Hepatocyte (in vitro differentiated cells): Measurements from ENCODE around the gene SGPP2. TPM values are rescaled to one million over a fixed set of nuclear protein-coding genes. Genes with fewer than 3 reads are reported as not detected.

ENCODE experiments used
- DNase-seq: peaks from one replicate; pipeline ENCODE4 v3.0.0-alpha.2; 2016; ENCODE audit warnings: low spot score
- H2AFZ ChIP-seq: fragments of 200-600 bp; sonication (generic); 2 replicates; pipeline ENCODE4 v1.6.0; 2016; ENCODE audit warnings: antibody characterized with exemption, mild to moderate bottlenecking
- H3K27ac ChIP-seq: fragments of 200-600 bp; sonication (generic); 2 replicates; pipeline ENCODE4 v1.5.1; 2016; ENCODE audit warnings: mild to moderate bottlenecking
- H3K27me3 ChIP-seq: fragments of 200-600 bp; sonication (generic); 2 replicates; pipeline ENCODE4 v1.6.1; 2016
- H3K36me3 ChIP-seq: fragments of 200-600 bp; sonication (generic); replicated peaks from 2 replicates; pipeline ENCODE4 v1.5.1; 2016; ENCODE audit warnings: low read depth; ENCODE audit not compliant: insufficient read depth
- H3K4me1 ChIP-seq: fragments of 200-600 bp; sonication (generic); 2 replicates; pipeline ENCODE4 v1.5.1; 2016; ENCODE audit warnings: mild to moderate bottlenecking, moderate library complexity; ENCODE audit not compliant: insufficient read depth
- H3K4me2 ChIP-seq: fragments of 200-600 bp; sonication (generic); 2 replicates; pipeline ENCODE4 v1.6.0; 2016
- H3K4me3 ChIP-seq: fragments of 200-600 bp; sonication (generic); 2 replicates; pipeline ENCODE4 v1.5.1; 2016; ENCODE audit warnings: mild to moderate bottlenecking
- H3K79me2 ChIP-seq: fragments of 200-600 bp; sonication (generic); 2 replicates; pipeline ENCODE4 v1.6.0; 2017; ENCODE audit warnings: mild to moderate bottlenecking
- H3K9me2 ChIP-seq: fragments of 200-600 bp; sonication (generic); replicated peaks from 2 replicates; pipeline ENCODE4 v1.6.0; 2017; ENCODE audit warnings: mild to moderate bottlenecking; ENCODE audit not compliant: insufficient read depth
- H3K9me3 ChIP-seq: fragments of 200-600 bp; sonication (generic); 2 replicates; pipeline ENCODE4 v1.5.1; 2016; ENCODE audit warnings: low read depth, mild to moderate bottlenecking
- H4K20me1 ChIP-seq: fragments of 200-600 bp; sonication (generic); 2 replicates; pipeline ENCODE4 v1.6.0; 2016; ENCODE audit warnings: mild to moderate bottlenecking; ENCODE audit not compliant: insufficient read depth, poor library complexity, severe bottlenecking
- EZH2 ChIP-seq: fragments of 200-600 bp; sonication (generic); IDR thresholded peaks from 2 replicates; pipeline ENCODE4 v1.6.1; 2016; ENCODE audit warnings: antibody characterized with exemption, mild to moderate bottlenecking, borderline replicate concordance
- EZH2phosphoT487 ChIP-seq: fragments of 200-600 bp; sonication (generic); IDR thresholded peaks from one replicate; pipeline ENCODE4 v1.6.1; 2018; ENCODE audit warnings: antibody characterized with exemption, mild to moderate bottlenecking, low read depth, moderate library complexity; ENCODE audit not compliant: unreplicated experiment, severe bottlenecking
- WGBS: methylation state at CpG from one replicate; pipeline ENCODE4 v1.1.6; 2016; ENCODE audit warnings: low lambda C conversion rate; ENCODE audit errors: missing lambda C conversion rate; 5-methylcytosine and 5-hydroxymethylcytosine counted together
- polyA plus RNA-seq: library from polyadenylated mRNA; unstranded; fragments of >200 nt; fragmentation: Nextera tagmentation; extraction: Ambion mirVana; gene quantifications from 2 replicates; pipeline ENCODE4 v1.2.1, GENCODE V29; 2016
- total RNA-seq: library from RNA; depleted of rRNA; stranded (reverse); fragments of >200 nt; gene quantifications from 2 replicates; pipeline ENCODE4 v1.2.3, GENCODE V29; 2014
- TF ChIP-seq, protein P1 (sequence below): fragments of 200-600 bp; sonication (generic); IDR thresholded peaks from 2 replicates; pipeline ENCODE4 v1.5.1; 2016; ENCODE audit warnings: antibody characterized with exemption, mild to moderate bottlenecking; ENCODE audit not compliant: poor library complexity

Gene SGPP2
- total and polyA plus RNA-seq, 2 experiments from 2014 or later: 1.4 to 1.8 TPM

DNA sequence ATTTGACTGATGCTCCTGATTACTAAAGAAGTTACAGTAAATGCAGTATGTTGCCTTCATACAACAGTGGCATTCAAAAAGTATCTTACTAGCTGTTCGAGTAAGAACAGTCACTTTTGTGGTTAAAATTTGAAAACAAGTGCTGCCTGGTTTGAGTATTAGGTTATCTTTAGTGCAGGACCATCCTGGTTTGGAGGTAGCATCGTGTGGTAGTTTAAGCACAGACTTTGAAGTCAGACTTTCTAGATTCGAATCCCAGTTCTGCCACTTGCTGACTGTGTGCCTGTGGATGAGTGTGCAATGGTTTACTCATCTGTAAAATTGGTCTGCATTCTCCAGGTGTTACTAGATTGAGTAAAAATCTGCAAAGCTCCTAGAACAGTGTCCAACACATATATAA is 96.8 kb downstream of the SGPP2 start:
- H3K4me2 ChIP-seq: no peak overlapping the region
- peaks cover 8% of the 10 kb centered on the region for H3K4me1 ChIP-seq
- no peak overlapping the region for H2AFZ ChIP-seq
- H3K27ac ChIP-seq: no peak overlapping the region
- H3K9me3 ChIP-seq: no peaks in the 10 kb centered on the region
- no peaks in the 10 kb centered on the region for H3K79me2 ChIP-seq
- no peak overlapping the region for H3K4me3 ChIP-seq
- TF ChIP-seq, protein P1, sequence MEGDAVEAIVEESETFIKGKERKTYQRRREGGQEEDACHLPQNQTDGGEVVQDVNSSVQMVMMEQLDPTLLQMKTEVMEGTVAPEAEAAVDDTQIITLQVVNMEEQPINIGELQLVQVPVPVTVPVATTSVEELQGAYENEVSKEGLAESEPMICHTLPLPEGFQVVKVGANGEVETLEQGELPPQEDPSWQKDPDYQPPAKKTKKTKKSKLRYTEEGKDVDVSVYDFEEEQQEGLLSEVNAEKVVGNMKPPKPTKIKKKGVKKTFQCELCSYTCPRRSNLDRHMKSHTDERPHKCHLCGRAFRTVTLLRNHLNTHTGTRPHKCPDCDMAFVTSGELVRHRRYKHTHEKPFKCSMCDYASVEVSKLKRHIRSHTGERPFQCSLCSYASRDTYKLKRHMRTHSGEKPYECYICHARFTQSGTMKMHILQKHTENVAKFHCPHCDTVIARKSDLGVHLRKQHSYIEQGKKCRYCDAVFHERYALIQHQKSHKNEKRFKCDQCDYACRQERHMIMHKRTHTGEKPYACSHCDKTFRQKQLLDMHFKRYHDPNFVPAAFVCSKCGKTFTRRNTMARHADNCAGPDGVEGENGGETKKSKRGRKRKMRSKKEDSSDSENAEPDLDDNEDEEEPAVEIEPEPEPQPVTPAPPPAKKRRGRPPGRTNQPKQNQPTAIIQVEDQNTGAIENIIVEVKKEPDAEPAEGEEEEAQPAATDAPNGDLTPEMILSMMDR: no peak
- TF ChIP-seq EZH2 (no peak), EZH2phosphoT487 (no peak)
- DNase-seq: no peak
- H3K9me2 ChIP-seq: no peaks in the 10 kb centered on the region
- no peaks in the 10 kb centered on the region for H3K36me3 ChIP-seq
- WGBS: 90% methylated on average over 3 of the region's 3 CpGs
- H4K20me1 ChIP-seq: no peaks in the 10 kb centered on the region
- no peaks in the 10 kb centered on the region for H3K27me3 ChIP-seq

DNA sequence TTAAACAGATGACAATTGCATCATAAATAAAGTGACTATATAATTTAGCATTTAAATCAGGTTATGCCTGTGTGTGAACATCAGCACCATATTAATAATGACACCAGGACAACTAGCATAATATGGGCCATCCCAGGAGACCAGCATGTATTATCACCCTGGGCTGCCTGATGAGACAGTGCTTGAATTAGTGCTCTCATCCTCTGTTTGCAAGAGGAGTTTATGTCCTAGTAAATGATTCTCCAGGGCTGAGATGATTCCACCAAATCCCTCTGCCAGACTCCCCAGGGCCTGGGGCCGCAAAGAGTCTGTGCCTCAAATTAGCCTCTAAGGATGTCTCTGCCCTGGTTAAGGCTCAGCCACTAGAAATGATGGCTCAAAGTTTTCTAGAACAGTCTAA is 97.7 kb downstream of the SGPP2 start:
- no peaks in the 10 kb centered on the region for H3K9me3 ChIP-seq
- TF ChIP-seq, protein P1: no peak
- TF ChIP-seq EZH2phosphoT487 (no peak), EZH2 (no peak)
- H3K4me3 ChIP-seq: no peak overlapping the region
- no peaks in the 10 kb centered on the region for H3K9me2 ChIP-seq
- no peak overlapping the region for H2AFZ ChIP-seq
- H3K4me2 ChIP-seq: no peak overlapping the region
- H3K27me3 ChIP-seq: no peaks in the 10 kb centered on the region
- no peaks in the 10 kb centered on the region for H3K36me3 ChIP-seq
- no peaks in the 10 kb centered on the region for H3K79me2 ChIP-seq
- 56% methylated on average over 1 of the region's 1 CpG for WGBS
- peaks cover 8% of the 10 kb centered on the region for H3K4me1 ChIP-seq
- no peaks in the 10 kb centered on the region for H4K20me1 ChIP-seq
- DNase-seq: no peak
- H3K27ac ChIP-seq: no peak overlapping the region

GRCh38 chr2:222523783-222524544 is 99.6 kb downstream of the SGPP2 start:
- DNase-seq: no peak
- Histone ChIP-seq H3K4me2 (no peak overlapping the region), H3K27me3 (no peaks in the 10 kb centered on the region), H3K9me3 (no peaks in the 10 kb centered on the region), H4K20me1 (no peaks in the 10 kb centered on the region), H2AFZ (no peak overlapping the region), H3K9me2 (no peaks in the 10 kb centered on the region), H3K79me2 (no peaks in the 10 kb centered on the region), H3K36me3 (no peaks in the 10 kb centered on the region), H3K27ac (no peak overlapping the region), H3K4me1 (no peaks in the 10 kb centered on the region), H3K4me3 (no peak overlapping the region)
- TF ChIP-seq, protein P1: no peak
- TF ChIP-seq EZH2: no peak
- TF ChIP-seq EZH2phosphoT487: no peak
- WGBS: 87% methylated on average over 4 of the region's 4 CpGs
